Suprapubic skin (tissue), 4 donors: Measurements from ENCODE around the gene SRP54. TPM values are rescaled to one million over a fixed set of nuclear protein-coding genes. Genes with fewer than 3 reads are reported as not detected.

Source experiments
- DNase-seq, 2 donors: peaks; one replicate each; pipeline ENCODE4 v3.0.0-alpha.2; 2019; ENCODE audit warnings: low spot score in 2 of 2
- H3K27ac ChIP-seq: fragments of 200-600 bp; sonication (generic); one replicate; pipeline ENCODE4 v1.5.1; 2019
- H3K27me3 ChIP-seq: fragments of 200-600 bp; sonication (generic); one replicate; pipeline ENCODE4 v1.5.1; 2019
- H3K36me3 ChIP-seq: fragments of 200-600 bp; sonication (generic); one replicate; pipeline ENCODE4 v1.5.1; 2019
- H3K4me1 ChIP-seq: fragments of 200-600 bp; sonication (generic); one replicate; pipeline ENCODE4 v1.5.1; 2019
- H3K4me3 ChIP-seq: fragments of 200-600 bp; sonication (generic); one replicate; pipeline ENCODE4 v1.5.1; 2019; ENCODE audit warnings: mild to moderate bottlenecking
- H3K9me3 ChIP-seq: fragments of 200-600 bp; sonication (generic); one replicate; pipeline ENCODE4 v1.5.1; 2019
- EP300 ChIP-seq: sonication (generic); formaldehyde crosslinking; IDR thresholded peaks from one replicate; pipeline ENCODE4 v1.6.1; 2017; ENCODE audit warnings: antibody characterized with exemption
- POLR2A ChIP-seq, 2 donors: fragments of 450-650 bp; IDR thresholded peaks; one replicate each; pipeline ENCODE4 v1.6.1; 2017; ENCODE audit warnings: antibody characterized with exemption in 2 of 2, mild to moderate bottlenecking in 2 of 2, moderate library complexity in 2 of 2
- POLR2AphosphoS5 ChIP-seq, 3 donors: sonication (generic); formaldehyde crosslinking; IDR thresholded peaks; one replicate each; pipeline ENCODE4 v1.6.1; 2017; ENCODE audit warnings: antibody characterized with exemption in 3 of 3
- WGBS: methylation state at CpG from one replicate; pipeline ENCODE4 v1.1.5; 2018; 5-methylcytosine and 5-hydroxymethylcytosine counted together
- total RNA-seq, 4 donors: library from RNA; depleted of rRNA; stranded (reverse); fragments of >200 nt; gene quantifications; one replicate each; pipeline ENCODE4 v1.1.0, GENCODE V29; 2016
- TF ChIP-seq, protein P1 (sequence below), 2 donors: fragments of 200-600 bp in 1 of 2; fragments of 450-650 bp in 1 of 2; sonication (generic) in 1 of 2; IDR thresholded peaks; one replicate each; pipeline ENCODE4 v1.5.1; 2016 to 2019; ENCODE audit warnings: antibody characterized with exemption in 2 of 2, mild to moderate bottlenecking in 1 of 2, moderate library complexity in 1 of 2

Gene SRP54
- total RNA-seq, 4 donors from 2014 or later = 41.5 to 89.5 (median 50.8) TPM

- peak overlapping the region; percentile 81 for H3K4me3 ChIP-seq
- 0% methylated on average over 6 of the region's 6 CpGs for WGBS
These were observed 62.9 kb downstream of the SRP54 start for GRCh38 chr14:35045798-35046047.

GRCh38 chr14:35046048-35046750 is 63.4 kb downstream of the SRP54 start, which contains the start of gene FAM177A1:
Gene FAM177A1 (plus strand): TSS chr14:35046272. CDS start chr14:35046464, 192 bp downstream.
- WGBS = 0% methylated on average over 15 of the region's 77 CpGs
- TF ChIP-seq POLR2A (IDR thresholded peaks at IDR 0.05) (peak; percentile 41 to 78), POLR2AphosphoS5 (IDR thresholded peaks at IDR 0.05) (peak; percentile 45 to 79 (median 78)), EP300 (no peak)
- TF ChIP-seq, protein P1, sequence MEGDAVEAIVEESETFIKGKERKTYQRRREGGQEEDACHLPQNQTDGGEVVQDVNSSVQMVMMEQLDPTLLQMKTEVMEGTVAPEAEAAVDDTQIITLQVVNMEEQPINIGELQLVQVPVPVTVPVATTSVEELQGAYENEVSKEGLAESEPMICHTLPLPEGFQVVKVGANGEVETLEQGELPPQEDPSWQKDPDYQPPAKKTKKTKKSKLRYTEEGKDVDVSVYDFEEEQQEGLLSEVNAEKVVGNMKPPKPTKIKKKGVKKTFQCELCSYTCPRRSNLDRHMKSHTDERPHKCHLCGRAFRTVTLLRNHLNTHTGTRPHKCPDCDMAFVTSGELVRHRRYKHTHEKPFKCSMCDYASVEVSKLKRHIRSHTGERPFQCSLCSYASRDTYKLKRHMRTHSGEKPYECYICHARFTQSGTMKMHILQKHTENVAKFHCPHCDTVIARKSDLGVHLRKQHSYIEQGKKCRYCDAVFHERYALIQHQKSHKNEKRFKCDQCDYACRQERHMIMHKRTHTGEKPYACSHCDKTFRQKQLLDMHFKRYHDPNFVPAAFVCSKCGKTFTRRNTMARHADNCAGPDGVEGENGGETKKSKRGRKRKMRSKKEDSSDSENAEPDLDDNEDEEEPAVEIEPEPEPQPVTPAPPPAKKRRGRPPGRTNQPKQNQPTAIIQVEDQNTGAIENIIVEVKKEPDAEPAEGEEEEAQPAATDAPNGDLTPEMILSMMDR (IDR thresholded peaks at IDR 0.05) = no peak
- Histone ChIP-seq H3K27me3 (no peaks in the 10 kb centered on the region), H3K27ac (peak within 1 kb of the TSS; percentile 97), H3K9me3 (no peaks in the 10 kb centered on the region), H3K36me3 (no peaks in the 10 kb centered on the region), H3K4me1 (peaks cover 27% of the 10 kb centered on the region), H3K4me3 (peak within 1 kb of the TSS; percentile 81)
- peak; percentile 99 for DNase-seq

More at GRCh38 chr14:35045798-35046047, 62.9 kb downstream of the SRP54 start:
- no peak for DNase-seq
- TF ChIP-seq POLR2AphosphoS5 (IDR thresholded peaks at IDR 0.05) (peak in 1 of 3 donors; percentile 15), POLR2A (IDR thresholded peaks at IDR 0.05) (peak in 1 of 2 donors; percentile 38)
- TF ChIP-seq, protein P1 (IDR thresholded peaks at IDR 0.05) = no peak
- Histone ChIP-seq H3K4me1 (peaks cover 26% of the 10 kb centered on the region), H3K9me3 (no peaks in the 10 kb centered on the region), H3K36me3 (no peaks in the 10 kb centered on the region), H3K27me3 (no peaks in the 10 kb centered on the region), H3K27ac (peak overlapping the region; percentile 97)

DNA sequence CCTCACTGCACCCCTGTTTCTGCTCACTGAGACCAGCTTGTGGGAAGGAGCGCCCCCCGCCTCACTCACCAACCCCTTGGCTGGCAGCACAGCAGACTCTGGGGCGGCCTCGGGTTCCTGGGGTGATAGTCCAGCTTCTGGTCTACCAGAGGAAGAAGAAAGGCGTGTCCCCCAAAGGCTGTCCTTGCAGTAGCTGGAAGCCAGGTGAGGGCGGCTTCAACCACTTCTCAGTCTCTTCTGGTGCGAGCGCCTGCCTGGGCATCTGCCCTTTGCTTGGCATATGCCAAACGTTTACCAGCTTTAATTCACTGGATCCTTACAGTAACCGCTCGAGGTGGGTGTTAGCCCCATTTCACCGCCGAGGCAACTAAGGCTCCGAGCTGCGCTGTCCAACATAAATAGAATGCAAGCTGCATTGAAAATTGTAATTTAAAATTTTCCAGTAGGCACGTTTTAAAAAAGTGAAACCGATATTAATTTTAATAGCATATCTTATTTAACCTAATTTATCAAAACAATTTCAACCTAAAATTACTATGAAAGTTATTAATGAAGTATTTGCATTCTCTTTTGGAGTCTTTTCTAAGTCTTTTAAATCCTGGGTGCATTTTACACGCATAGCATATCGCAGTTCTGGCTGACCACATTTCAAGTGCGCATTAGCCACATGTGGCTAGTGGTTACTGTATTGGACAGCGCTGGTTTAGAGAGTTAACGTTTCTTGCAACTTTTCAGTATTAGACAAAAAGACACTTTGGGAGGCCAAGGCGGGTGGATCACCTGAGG is 64.2 kb downstream of the SRP54 start:
- Histone ChIP-seq H3K9me3 (no peaks in the 10 kb centered on the region), H3K27me3 (no peaks in the 10 kb centered on the region), H3K4me3 (peak overlapping the region; percentile 81), H3K36me3 (no peaks in the 10 kb centered on the region), H3K27ac (peak overlapping the region; percentile 97), H3K4me1 (peaks cover 27% of the 10 kb centered on the region)
- 25% methylated on average over 20 of the region's 23 CpGs for WGBS
- peak; percentile 82 to 84 for DNase-seq
- TF ChIP-seq EP300 (no peak), POLR2A (IDR thresholded peaks at IDR 0.05) (no peak), POLR2AphosphoS5 (IDR thresholded peaks at IDR 0.05) (no peak)
- TF ChIP-seq, protein P1 (IDR thresholded peaks at IDR 0.05) = no peak

GRCh38 chr14:35047976-35048513 is 65.3 kb downstream of the SRP54 start:
- H3K4me3 ChIP-seq = no peak overlapping the region

DNA sequence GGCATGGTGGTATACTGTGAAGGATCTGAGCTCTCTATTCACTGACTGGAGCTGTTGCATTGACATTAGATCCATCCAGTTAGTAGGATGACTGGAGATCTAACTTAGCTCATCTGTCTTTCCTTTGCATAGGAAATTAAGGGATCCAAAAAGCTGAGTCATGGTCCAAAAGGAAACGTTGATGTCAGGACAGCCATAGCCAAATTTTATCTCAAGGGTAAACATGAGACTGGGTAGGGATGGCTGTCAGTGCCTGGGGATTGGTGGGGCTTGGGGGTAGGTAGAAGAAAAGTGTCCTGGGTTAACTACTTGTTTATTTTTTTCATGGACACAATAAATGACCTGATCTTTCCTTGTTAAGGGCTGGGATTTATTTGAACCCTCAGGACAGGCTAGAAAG is 67.9 kb downstream of the SRP54 start:
- Histone ChIP-seq H3K27me3 (no peaks in the 10 kb centered on the region), H3K9me3 (no peaks in the 10 kb centered on the region), H3K4me1 (peaks cover 18% of the 10 kb centered on the region), H3K36me3 (peaks cover 29% of the 10 kb centered on the region), H3K4me3 (no peak overlapping the region), H3K27ac (no peak overlapping the region)
- no peak for DNase-seq
- TF ChIP-seq EP300 (no peak), POLR2AphosphoS5 (IDR thresholded peaks at IDR 0.05) (no peak), POLR2A (IDR thresholded peaks at IDR 0.05) (no peak)
- TF ChIP-seq, protein P1 (IDR thresholded peaks at IDR 0.05) = no peak
- 0% methylated on average over 1 of the region's 1 CpG for WGBS

More at GRCh38 chr14:35047976-35048513, 65.3 kb downstream of the SRP54 start:
- TF ChIP-seq POLR2AphosphoS5 (IDR thresholded peaks at IDR 0.05) (no peak), POLR2A (IDR thresholded peaks at IDR 0.05) (no peak), EP300 (no peak)
- no peaks in the 10 kb centered on the region for H3K9me3 ChIP-seq
- DNase-seq = no peak
- 76% methylated on average over 4 of the region's 4 CpGs for WGBS
- H3K36me3 ChIP-seq = peaks cover 4% of the 10 kb centered on the region
- peaks cover 27% of the 10 kb centered on the region for H3K4me1 ChIP-seq
- H3K27ac ChIP-seq = no peak overlapping the region
- no peaks in the 10 kb centered on the region for H3K27me3 ChIP-seq
